BJ (cell line): ENCODE results near the gene FREY1. TPM values are rescaled to one million over a fixed set of nuclear protein-coding genes. Genes with fewer than 3 reads are reported as not detected.

Experiments used
- CTCF ChIA-PET: fragments of 350-600 bp; formaldehyde crosslinking; extraction: SDS; loops from one replicate; lab custom pipeline; 2021; ENCODE audit warnings: antibody characterized with exemption, inconsistent platforms; lab: Yijun Ruan, JAX
- POLR2A ChIA-PET: fragments of 300-600 bp; sonication (Branson Sonifier 250); formaldehyde crosslinking; extraction: SDS; loops from one replicate; lab custom pipeline; 2021; ENCODE audit warnings: antibody characterized with exemption; lab: Charles Lee
- DNase-seq: peaks from one replicate; pipeline ENCODE4 v3.0.0-alpha.2; 2011; ENCODE audit warnings: low read depth
- H3K27me3 ChIP-seq: 2 replicates; pipeline ENCODE4 v1.6.0; 2011; ENCODE audit warnings: low read length; ENCODE audit not compliant: control insufficient read depth, insufficient read depth
- H3K36me3 ChIP-seq: 2 replicates; pipeline ENCODE4 v1.5.1; 2011; ENCODE audit warnings: low read length; ENCODE audit not compliant: control insufficient read depth, insufficient read depth
- H3K4me3 ChIP-seq: 2 replicates; pipeline ENCODE4 v1.5.1; 2011; ENCODE audit warnings: low read depth, mild to moderate bottlenecking, control low read depth, low read length
- CTCF ChIP-seq: IDR thresholded peaks from 2 replicates; pipeline ENCODE4 v1.5.1; 2011; ENCODE audit warnings: low read depth, mild to moderate bottlenecking, control low read depth, inconsistent platforms, low read length, moderate library complexity; ENCODE audit not compliant: insufficient read depth
- polyA plus RNA-seq: library from polyadenylated mRNA; depleted of rRNA; stranded (reverse); fragments of >200 nt; gene quantifications from 2 replicates; pipeline ENCODE4 v1.2.3, GENCODE V29; 2011

The FREY1 gene
- polyA plus RNA-seq, 1 experiment = 0.33 TPM

- no peak for DNase-seq
- ChIA-PET CTCF (no interaction called here), POLR2A (no interaction called here)
- TF ChIP-seq CTCF = no peak
- peak overlapping the region; percentile 90 for H3K4me3 ChIP-seq
- peaks cover 18% of the 10 kb centered on the region for H3K36me3 ChIP-seq
- H3K27me3 ChIP-seq = peaks cover 6% of the 10 kb centered on the region; the same call in 1 of the 2 replicates
These were observed 10.2 kb upstream of the FREY1 start for GRCh38 chr11:45917286-45917622.

- POLR2A ChIA-PET = interaction anchor here (0.6 kb wide), 1 partner anchor 14 kb away, joined by 3 read pairs; no protein-coding TSS in a partner anchor
- CTCF ChIA-PET = no interaction called here
- no peak for DNase-seq
These were observed 8.4 kb upstream of the FREY1 start for GRCh38 chr11:45915446-45915845.

GRCh38 chr11:45913942-45914635 is 7.0 kb upstream of the FREY1 start:
- Histone ChIP-seq H3K4me3 (no peak overlapping the region), H3K27me3 (no peaks in the 10 kb centered on the region), H3K36me3 (peaks cover 25% of the 10 kb centered on the region)
- ChIA-PET POLR2A (no interaction called here), CTCF (interaction anchor here (0.9 kb wide), 1 partner anchor 142 kb away, joined by 3 read pairs; no protein-coding TSS in a partner anchor)
- TF ChIP-seq CTCF = no peak
- DNase-seq = no peak

More at GRCh38 chr11:45915446-45915845, 8.4 kb upstream of the FREY1 start:
- no peaks in the 10 kb centered on the region for H3K27me3 ChIP-seq
- no peak for TF ChIP-seq CTCF
- H3K4me3 ChIP-seq = no peak overlapping the region
- peaks cover 20% of the 10 kb centered on the region for H3K36me3 ChIP-seq

GRCh38 chr11:45913514-45913913 is 6.4 kb upstream of the FREY1 start:
- no peak for TF ChIP-seq CTCF
- DNase-seq = no peak
- Histone ChIP-seq H3K4me3 (no peak overlapping the region), H3K36me3 (peaks cover 25% of the 10 kb centered on the region), H3K27me3 (no peaks in the 10 kb centered on the region)
- ChIA-PET POLR2A (no interaction called here), CTCF (interaction anchor here (0.9 kb wide), 1 partner anchor 142 kb away, joined by 3 read pairs; no protein-coding TSS in a partner anchor)

- ChIA-PET POLR2A (no interaction called here), CTCF (no interaction called here)
- TF ChIP-seq CTCF = no peak
These were observed 3.6 kb upstream of the FREY1 start for GRCh38 chr11:45910623-45911022.

More at GRCh38 chr11:45910623-45911022, 3.6 kb upstream of the FREY1 start:
- H3K27me3 ChIP-seq = no peaks in the 10 kb centered on the region
- peaks cover 25% of the 10 kb centered on the region for H3K36me3 ChIP-seq
- no peak for DNase-seq
- no peak overlapping the region for H3K4me3 ChIP-seq
